Measurements from ENCODE around the gene TMEM39A.

DNA sequence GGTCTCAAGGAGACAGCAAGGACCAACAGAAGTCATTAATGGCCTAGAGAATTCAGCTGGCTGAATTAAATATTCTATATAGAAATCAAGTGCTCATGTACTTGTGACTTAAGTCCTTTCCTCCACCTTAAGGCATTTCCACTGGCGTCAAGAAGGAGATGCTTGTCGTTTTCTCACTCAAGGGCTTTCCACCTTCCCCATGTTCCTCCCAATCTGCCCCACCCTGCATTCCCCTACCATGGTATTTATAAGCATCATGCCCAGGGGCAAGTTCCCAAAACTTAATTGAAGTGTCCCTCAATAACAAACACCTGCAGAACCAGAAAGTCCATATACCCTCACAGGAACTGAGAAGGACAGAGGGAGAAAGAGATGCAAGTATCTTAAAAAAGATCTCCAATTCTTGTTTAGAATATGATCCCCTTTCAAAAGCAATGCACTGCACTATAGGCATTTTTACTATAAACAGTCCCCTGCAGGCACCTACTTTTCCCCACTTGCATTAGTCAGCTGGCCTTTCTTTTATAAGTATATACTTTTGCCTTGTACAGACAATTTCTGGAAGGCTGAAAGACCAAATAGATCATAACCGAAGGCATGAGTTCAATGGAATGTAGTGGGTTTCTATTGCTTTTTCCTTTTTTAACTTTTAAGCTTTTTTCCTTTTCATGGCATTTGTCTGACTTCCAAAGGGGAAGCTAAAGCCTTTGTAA, 29.6 kb downstream of the TMEM39A start:
- no peak for TF ChIP-seq EZH2 (optimal IDR thresholded peaks at IDR 0.05; ENCODE audit: low read depth, low read length)
- TF ChIP-seq, protein P1, sequence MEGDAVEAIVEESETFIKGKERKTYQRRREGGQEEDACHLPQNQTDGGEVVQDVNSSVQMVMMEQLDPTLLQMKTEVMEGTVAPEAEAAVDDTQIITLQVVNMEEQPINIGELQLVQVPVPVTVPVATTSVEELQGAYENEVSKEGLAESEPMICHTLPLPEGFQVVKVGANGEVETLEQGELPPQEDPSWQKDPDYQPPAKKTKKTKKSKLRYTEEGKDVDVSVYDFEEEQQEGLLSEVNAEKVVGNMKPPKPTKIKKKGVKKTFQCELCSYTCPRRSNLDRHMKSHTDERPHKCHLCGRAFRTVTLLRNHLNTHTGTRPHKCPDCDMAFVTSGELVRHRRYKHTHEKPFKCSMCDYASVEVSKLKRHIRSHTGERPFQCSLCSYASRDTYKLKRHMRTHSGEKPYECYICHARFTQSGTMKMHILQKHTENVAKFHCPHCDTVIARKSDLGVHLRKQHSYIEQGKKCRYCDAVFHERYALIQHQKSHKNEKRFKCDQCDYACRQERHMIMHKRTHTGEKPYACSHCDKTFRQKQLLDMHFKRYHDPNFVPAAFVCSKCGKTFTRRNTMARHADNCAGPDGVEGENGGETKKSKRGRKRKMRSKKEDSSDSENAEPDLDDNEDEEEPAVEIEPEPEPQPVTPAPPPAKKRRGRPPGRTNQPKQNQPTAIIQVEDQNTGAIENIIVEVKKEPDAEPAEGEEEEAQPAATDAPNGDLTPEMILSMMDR (IDR thresholded peaks at IDR 0.05; ENCODE audit: low read length) = no peak

All from MM.1S (cell line).